Vagina (tissue), 2 donors: ENCODE measurements around the gene ANKRD39. TPM values are rescaled to one million over a fixed set of nuclear protein-coding genes. Genes with fewer than 3 reads are reported as not detected.
"Not testable (repeated sequence)": the region's sequence is repeated elsewhere in the genome, so short reads cannot be mapped to it uniquely, and the experiment has no call there.

Experiments
- DNase-seq, 2 donors: peaks; one replicate each; pipeline ENCODE4 v3.0.0-alpha.2; 2017; ENCODE audit errors: extremely low spot score in 2 of 2
- H3K27ac ChIP-seq: fragments of 200-600 bp; sonication (generic); one replicate; pipeline ENCODE4 v1.5.1; 2019
- H3K27me3 ChIP-seq: fragments of 200-600 bp; sonication (generic); one replicate; pipeline ENCODE4 v1.5.1; 2019
- H3K36me3 ChIP-seq, 2 donors: fragments of 200-600 bp; sonication (generic); one replicate each; pipeline ENCODE4 v1.5.1; 2017 to 2019
- H3K4me1 ChIP-seq: fragments of 200-600 bp; sonication (generic); one replicate; pipeline ENCODE4 v1.5.1; 2019
- H3K4me3 ChIP-seq, 2 donors: fragments of 200-600 bp; sonication (generic); 1 replicate in 1 of 2; 2 replicates in 1 of 2; pipeline ENCODE4 v1.5.1; 2016 to 2019
- H3K9me3 ChIP-seq: fragments of 200-600 bp; sonication (generic); one replicate; pipeline ENCODE4 v1.5.1; 2019
- CTCF ChIP-seq, 3 experiments: fragments of 450-650 bp in 2 of 3; fragments of 200-600 bp in 1 of 3; sonication (generic) in 1 of 3; IDR thresholded peaks; one replicate each; pipeline ENCODE4 v1.5.1; 2017 to 2019; ENCODE audit warnings: antibody characterized with exemption in 3 of 3, mild to moderate bottlenecking in 2 of 3, moderate library complexity in 2 of 3
- POLR2A ChIP-seq, 2 donors: fragments of 450-650 bp; IDR thresholded peaks; one replicate each; pipeline ENCODE4 v1.6.1; 2017; ENCODE audit warnings: antibody characterized with exemption in 2 of 2, mild to moderate bottlenecking in 2 of 2, moderate library complexity in 2 of 2
- POLR2AphosphoS5 ChIP-seq, 2 donors: sonication (generic); formaldehyde crosslinking; IDR thresholded peaks; one replicate each; pipeline ENCODE4 v1.9.0; 2017; ENCODE audit warnings: antibody characterized with exemption in 2 of 2, mild to moderate bottlenecking in 2 of 2, low read depth in 1 of 2; ENCODE audit not compliant: insufficient read depth in 1 of 2
- intact Hi-C: fragments of 100-400 bp; cut with DNase I; formaldehyde crosslinking; loops from one replicate; pipeline ENCODE4 v1.15.1; 2023
- total RNA-seq: library from RNA; depleted of rRNA; stranded (reverse); fragments of >200 nt; gene quantifications from one replicate; pipeline ENCODE4 v1.2.3, GENCODE V29; 2016

The ANKRD39 gene
- total RNA-seq, 1 donor from 2014 or later = 20.4 TPM

- H3K36me3 ChIP-seq = peaks cover 0 to 47% of the 10 kb centered on the region in 2 donors
- no peaks in the 10 kb centered on the region for H3K27me3 ChIP-seq
- peak overlapping the region; percentile 98 for H3K27ac ChIP-seq
- TF ChIP-seq CTCF (IDR thresholded peaks at IDR 0.05) (no peak), POLR2A (IDR thresholded peaks at IDR 0.05) (no peak), POLR2AphosphoS5 (IDR thresholded peaks at IDR 0.05; ENCODE audit: insufficient read depth in 1 of 2, low read depth in 1 of 2) (no peak)
- DNase-seq = no peak
- H3K4me1 ChIP-seq = peaks cover 44% of the 10 kb centered on the region
- peak overlapping the region in 1 of 2 donors; percentile 100 for H3K4me3 ChIP-seq
- intact Hi-C loops = no loop called here
- H3K9me3 ChIP-seq = no peaks in the 10 kb centered on the region
These were observed 8.8 kb upstream of the ANKRD39 start for GRCh38 chr2:96866586-96866985.

DNA sequence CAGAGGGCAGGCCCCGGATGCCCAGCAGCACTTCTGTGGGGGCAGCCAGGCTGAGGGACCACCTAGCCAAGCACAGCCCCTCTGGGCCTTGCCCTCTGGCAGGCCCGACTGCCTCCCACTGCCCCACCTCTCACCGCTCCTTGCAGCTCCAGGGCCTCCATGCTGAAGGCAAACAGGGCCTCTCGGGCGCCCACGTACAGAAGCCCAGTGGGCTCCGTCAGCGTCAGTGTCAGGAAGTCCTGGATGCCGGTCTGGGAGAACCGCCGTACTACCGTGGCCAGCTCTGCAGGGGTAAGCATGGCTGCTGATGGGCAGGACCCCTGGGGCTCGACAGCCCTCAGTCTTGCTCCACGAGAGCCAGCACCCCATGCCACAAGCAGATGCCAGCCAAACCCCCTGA lies 8.3 kb upstream of the ANKRD39 start:
- Histone ChIP-seq H3K27me3 (no peaks in the 10 kb centered on the region), H3K9me3 (no peaks in the 10 kb centered on the region), H3K27ac (no peak overlapping the region), H3K4me3 (no peak overlapping the region), H3K4me1 (peaks cover 41% of the 10 kb centered on the region), H3K36me3 (peaks cover 0 to 51% of the 10 kb centered on the region in 2 donors)
- TF ChIP-seq POLR2A (IDR thresholded peaks at IDR 0.05) = no peak
- no peak for DNase-seq
- intact Hi-C loops = no loop called here

DNA sequence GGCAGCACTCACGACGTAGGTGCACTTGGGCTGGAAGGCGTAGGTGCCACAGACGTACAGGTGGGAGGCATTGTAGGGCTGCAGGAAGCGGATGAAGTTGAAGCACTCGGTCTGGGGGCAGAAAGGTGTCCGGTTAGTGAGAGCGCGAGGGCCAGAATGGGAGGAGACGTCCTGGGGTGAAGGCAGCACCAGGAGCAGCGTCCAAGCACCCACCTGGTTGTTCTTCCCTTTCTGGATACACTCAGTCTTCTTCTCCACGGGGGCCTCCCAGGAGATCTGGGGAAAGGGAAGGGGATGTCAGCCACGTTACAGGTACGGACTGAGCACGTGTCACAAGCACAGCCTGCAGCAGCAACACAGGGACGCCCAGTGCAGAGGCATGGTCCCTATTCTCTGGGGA lies 7.8 kb upstream of the ANKRD39 start:
- Histone ChIP-seq H3K4me3 (no peak overlapping the region), H3K4me1 (peaks cover 39% of the 10 kb centered on the region), H3K27ac (no peak overlapping the region), H3K36me3 (peaks cover 0 to 56% of the 10 kb centered on the region in 2 donors), H3K27me3 (no peaks in the 10 kb centered on the region), H3K9me3 (no peaks in the 10 kb centered on the region)
- intact Hi-C loops = no loop called here
- DNase-seq = no peak
- TF ChIP-seq POLR2A (IDR thresholded peaks at IDR 0.05) = no peak
- TF ChIP-seq POLR2AphosphoS5 (IDR thresholded peaks at IDR 0.05; ENCODE audit: insufficient read depth in 1 of 2, low read depth in 1 of 2) = no peak
- TF ChIP-seq CTCF (IDR thresholded peaks at IDR 0.05) = no peak

GRCh38 chr2:96864343-96865091 lies 6.7 kb upstream of the ANKRD39 start:
- Histone ChIP-seq H3K27ac (no peak overlapping the region), H3K36me3 (peaks cover 0 to 61% of the 10 kb centered on the region in 2 donors), H3K27me3 (no peaks in the 10 kb centered on the region), H3K4me1 (peaks cover 46% of the 10 kb centered on the region), H3K9me3 (no peaks in the 10 kb centered on the region), H3K4me3 (no peak overlapping the region)
- intact Hi-C loops = no loop called here
- TF ChIP-seq CTCF (IDR thresholded peaks at IDR 0.05) (no peak), POLR2A (IDR thresholded peaks at IDR 0.05) (no peak), POLR2AphosphoS5 (IDR thresholded peaks at IDR 0.05; ENCODE audit: insufficient read depth in 1 of 2, low read depth in 1 of 2) (no peak)
- no peak for DNase-seq

DNA sequence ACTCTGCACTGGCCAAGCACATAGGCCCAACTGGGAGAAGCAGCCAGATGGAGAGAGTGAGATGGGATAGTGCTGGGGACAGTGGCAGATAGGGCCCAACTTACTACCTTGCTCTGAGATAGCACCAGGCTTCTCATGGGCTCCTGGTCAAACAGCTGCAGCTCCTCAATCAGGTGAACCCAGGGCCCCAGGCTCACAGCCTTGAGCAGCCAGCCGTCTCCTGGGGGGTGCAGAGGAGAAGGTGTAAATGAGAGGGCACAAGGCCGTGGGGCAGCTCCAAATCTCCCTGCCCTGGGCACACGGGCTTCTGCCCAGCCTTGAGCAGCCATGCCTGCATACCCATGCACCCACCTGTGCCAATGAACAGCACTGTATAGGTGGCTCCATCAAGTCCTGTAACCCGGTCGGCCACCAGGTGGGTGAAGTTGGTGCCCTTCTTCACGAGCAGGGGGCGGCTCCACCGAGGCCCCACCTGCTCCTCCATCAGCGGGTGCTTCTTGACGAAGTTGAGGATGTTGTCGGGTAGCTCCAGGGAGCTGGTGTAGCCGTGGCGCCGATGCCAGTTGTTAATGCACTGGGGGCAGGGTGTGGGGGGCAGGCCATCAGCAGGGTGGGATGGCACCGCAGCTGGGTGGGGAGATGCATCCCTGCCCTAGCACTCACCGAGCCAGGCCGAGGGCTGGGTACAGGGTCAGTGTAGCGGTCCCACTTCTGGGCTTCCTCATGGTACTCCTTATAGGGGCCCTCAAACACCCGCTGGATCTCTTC lies 5.9 kb upstream of the ANKRD39 start:
- no peak overlapping the region for H3K27ac ChIP-seq
- peaks cover 0 to 61% of the 10 kb centered on the region in 2 donors for H3K36me3 ChIP-seq
- no peaks in the 10 kb centered on the region for H3K27me3 ChIP-seq
- intact Hi-C loops = no loop called here
- no peak for TF ChIP-seq CTCF (IDR thresholded peaks at IDR 0.05)
- TF ChIP-seq POLR2A (IDR thresholded peaks at IDR 0.05) = no peak
- TF ChIP-seq POLR2AphosphoS5 (IDR thresholded peaks at IDR 0.05; ENCODE audit: insufficient read depth in 1 of 2, low read depth in 1 of 2) = no peak
- peaks cover 54% of the 10 kb centered on the region for H3K4me1 ChIP-seq
- H3K9me3 ChIP-seq = no peaks in the 10 kb centered on the region
- no peak overlapping the region for H3K4me3 ChIP-seq
- no peak for DNase-seq

- intact Hi-C loops, H3K27me3 ChIP-seq, H3K4me3 ChIP-seq, H3K27ac ChIP-seq, DNase-seq, H3K9me3 ChIP-seq: not testable (repeated sequence)
- Histone ChIP-seq H3K4me1 (peaks cover 56% of the 10 kb centered on the region), H3K36me3 (peaks cover 0 to 61% of the 10 kb centered on the region in 2 donors)
These were observed 5.2 kb upstream of the ANKRD39 start for GRCh38 chr2:96863056-96863455.
